GM18520 (cell line): ENCODE data around the gene POLR3K.

Source experiments
- ATAC-seq: cut with Tn5 transposase; IDR thresholded peaks from one replicate; pipeline ENCODE4 v1.9.1; 2021; ENCODE audit not compliant: unreplicated experiment

Gene POLR3K

GRCh38 chr16:53346-54236 is at the start of gene POLR3K, which contains the start of gene SNRNP25:
POLR3K (minus strand) TSS chr16:53608; CDS start chr16:53586, 22 bp downstream.
SNRNP25 (plus strand) TSS chr16:53828; CDS start chr16:54017, 189 bp downstream.
- ATAC-seq, result peak; percentile 96

DNA sequence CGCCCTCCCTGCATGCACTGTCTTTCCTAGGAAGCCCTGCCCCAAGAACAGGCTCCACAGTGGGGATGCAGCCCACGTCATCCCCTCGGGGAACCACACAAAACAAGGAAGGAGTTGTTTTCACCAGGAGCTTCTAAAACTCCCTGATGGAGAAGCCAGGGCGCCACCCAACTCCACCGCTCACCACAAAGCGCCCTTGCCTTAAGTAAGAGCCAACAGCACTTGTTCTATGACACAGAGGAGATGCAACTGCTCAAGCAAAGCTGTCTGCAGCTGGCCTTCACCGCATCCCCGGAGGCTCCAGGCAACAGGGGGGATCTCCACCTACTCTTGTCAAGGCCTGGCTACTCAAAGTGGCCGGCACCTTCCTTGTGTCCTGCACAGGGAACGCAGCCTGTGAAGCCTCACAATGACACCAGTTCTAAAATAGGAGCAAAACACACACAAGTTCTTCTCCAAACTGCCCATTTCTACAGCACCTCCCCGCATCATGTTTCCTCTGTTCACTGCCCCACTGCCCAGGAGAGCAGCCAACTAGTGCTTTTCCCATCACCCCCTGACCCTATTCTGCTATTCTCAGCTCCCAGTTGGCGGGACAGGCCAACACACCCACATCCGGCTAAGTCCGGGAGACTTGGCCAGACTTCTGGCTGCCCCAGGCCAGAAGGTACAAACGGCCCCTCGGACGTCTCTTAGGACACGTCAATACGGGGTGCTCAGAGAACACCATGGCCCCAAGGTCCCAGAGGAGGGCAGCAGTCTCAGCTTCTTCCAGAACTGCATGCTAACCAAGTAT is 48.9 kb upstream of the POLR3K start:
- no peak for ATAC-seq

- no peak for ATAC-seq
Measured at GRCh38 chr16:101586-101985, 48.2 kb upstream of the POLR3K start.

DNA sequence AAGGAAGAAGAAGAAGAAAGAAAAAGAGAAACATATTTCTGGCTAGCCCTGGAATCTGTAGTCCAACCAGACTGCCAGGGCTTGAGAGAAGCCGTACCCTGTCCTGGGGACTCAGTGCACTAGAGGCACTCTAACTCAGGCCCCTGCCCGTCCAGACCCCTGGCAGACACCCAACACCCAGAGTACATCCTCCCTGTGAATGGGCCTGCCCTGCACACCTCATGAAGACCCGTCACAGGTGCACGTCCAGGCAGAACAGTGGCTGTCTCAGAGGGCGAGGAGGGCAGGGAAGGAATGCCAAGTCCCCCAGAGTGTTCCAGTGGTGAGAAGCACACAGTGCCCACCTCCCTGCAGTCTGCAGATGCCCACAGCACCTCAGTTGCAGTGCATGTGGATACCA is 47.6 kb upstream of the POLR3K start:
- no peak for ATAC-seq

- no peak for ATAC-seq
Measured at GRCh38 chr16:97822-98221, 44.4 kb upstream of the POLR3K start.

DNA sequence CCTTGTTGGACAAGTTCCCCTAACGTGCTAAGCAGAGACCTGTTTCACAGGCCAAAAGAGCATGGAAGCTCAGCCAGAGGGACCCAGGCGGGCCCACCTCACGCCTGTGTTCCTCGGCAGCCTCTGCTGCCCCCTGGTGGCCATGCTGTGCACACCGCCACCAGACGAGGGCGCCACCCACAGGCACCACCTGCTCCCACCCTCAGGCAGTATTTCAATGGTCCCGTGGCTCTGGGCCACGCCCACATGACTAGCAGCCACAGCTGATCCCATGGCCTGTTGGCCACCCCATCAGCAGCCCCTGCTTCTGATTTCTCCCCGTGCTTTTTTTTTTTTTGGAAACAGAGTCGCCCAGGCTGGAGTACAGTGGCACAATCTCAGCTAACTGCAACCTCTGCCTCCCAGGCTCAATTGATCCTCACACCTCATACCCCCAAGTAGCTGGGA is 43.5 kb upstream of the POLR3K start:
- no peak for ATAC-seq

- ATAC-seq, result no peak
Measured at GRCh38 chr16:94918-95265, 41.5 kb upstream of the POLR3K start.

DNA sequence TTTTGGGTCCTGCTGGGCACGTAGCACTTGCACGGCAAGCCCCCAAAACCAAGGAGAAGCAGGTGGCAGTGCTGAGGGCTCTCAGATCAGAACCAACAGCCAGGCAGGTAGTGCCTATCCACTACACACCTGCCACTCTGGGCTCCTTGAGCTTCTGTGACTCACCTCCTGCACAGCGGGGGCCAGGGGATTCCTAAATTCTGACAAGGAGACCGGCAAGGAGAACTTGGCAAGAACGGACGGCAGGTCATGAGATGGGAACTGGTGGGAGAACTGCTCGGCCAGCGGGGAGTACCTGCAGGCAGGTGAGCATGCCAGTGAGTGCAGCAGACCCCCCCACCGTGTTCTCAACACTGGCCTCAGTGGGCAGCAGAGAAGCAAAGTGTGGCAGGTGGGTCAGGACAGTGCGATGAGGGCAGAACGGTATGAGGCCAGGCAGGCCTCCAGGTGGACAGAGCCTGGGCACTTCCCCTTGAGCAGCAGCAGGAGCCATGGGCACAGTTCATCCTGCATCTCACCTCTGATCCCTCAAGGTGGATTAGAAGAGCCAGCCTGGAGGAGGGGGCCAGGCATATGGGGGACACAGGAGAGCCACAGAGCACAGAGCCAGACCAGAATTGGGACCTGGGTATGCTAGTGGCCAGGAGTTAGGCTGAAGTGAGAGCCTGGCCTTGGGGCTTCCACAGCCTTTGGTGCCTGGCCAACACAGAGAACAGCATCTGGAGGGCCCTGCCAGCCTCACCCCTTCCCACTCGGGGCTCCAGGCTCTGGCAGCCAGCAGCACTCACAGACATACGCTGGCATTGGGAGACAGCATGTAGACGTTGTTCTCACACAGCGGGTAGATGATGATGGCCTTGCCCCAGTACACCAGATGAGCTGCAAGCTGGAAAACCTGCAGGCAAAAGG is 39.3 kb upstream of the POLR3K start:
- ATAC-seq, result no peak

- ATAC-seq, result no peak
Measured at GRCh38 chr16:91484-91883, 38.1 kb upstream of the POLR3K start.

DNA sequence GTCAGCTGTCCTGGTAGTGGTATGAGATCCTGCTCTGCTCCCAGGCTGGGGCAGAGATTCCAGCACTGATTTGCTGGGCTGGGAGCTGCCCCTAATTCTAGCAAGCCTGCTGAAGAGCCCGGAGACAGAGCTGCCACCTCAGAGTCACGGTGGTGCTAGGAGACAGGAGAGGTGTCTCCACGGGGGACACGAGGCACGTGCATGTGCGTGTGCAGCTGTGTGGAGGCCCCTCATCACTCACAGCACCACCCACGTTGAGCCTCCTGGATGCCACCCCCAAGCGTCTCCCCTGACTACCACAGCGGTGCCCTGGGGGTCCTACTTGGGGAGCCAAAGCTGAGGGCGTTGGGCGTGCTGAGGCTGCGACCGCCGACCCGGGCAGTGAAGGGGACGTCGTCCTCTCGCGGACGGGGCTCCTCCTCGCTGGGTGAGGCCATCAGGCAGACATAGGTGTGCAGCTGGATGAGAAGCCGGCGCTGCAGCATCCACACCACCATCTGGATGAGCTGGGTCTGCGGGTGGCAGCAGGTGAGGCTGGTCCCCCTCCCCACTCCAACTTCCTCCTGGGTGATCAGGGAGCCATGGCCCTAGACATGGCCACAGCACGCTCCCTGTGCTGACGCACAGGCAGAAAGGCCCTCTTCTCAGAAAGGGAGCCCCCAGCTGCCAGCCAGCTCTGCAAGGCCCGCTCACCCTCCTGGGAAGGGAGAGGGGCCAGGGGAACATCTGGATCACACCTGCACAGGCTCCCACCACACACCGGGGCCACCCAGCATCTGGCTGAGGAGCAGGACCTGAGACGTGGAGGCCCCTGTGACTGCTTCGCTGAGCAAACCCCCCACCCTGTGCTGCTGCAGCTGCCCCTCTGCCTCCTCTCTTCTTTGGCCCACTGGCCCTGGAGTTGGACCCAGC is 36.2 kb upstream of the POLR3K start:
- ATAC-seq, result no peak

- no peak for ATAC-seq
Measured at GRCh38 chr16:88613-89012, 35.2 kb upstream of the POLR3K start.

- no peak for ATAC-seq
Measured at GRCh38 chr16:86483-86952, 33.1 kb upstream of the POLR3K start.

GRCh38 chr16:85865-86264 is 32.5 kb upstream of the POLR3K start:
- ATAC-seq, result no peak

DNA sequence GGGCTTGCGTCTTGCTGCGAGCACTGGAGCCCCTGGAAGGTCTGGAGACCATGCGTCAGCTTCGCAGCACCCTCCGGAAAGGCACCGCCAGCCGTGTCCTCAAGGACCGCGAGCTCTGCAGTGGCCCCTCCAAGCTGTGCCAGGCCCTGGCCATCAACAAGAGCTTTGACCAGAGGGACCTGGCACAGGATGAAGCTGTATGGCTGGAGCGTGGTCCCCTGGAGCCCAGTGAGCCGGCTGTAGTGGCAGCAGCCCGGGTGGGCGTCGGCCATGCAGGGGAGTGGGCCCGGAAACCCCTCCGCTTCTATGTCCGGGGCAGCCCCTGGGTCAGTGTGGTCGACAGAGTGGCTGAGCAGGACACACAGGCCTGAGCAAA is 32.0 kb upstream of the POLR3K start:
- ATAC-seq, result no peak

DNA sequence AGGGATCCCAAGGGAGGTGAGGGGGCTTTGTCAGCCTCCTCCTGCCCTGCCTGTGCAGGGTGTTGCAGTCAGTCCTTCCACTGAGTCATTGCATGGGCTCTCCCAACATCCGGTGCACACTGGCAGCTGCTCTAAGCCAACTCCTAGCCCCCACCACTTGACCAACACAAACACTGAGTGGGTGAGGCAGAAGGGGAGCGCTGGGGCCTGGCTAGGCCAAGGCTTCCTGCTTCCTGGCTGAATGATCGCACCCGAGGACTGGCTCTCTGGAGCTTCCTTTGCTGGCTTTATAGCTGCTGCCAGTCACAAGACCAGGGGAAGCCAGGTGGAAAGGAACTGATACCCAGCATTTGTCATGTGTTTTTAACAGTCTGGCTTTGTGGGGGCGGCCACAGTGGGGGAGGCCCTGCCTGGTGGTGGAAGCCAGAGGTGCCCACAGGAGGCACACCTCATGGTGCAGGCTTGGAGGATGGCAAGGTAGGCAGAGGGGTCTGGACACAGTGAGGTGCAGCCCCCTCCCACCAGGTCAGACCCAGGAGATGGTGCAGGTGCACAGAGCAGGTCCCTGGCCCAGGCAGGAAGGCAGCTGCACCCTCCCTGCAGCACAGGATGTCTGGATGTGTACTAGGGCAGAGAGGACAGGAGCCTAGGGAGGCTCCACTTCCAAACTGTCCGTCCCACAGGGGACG is 31.5 kb upstream of the POLR3K start:
- peak; percentile 54 for ATAC-seq

- ATAC-seq, result no peak
Measured at GRCh38 chr16:83781-84615, 30.6 kb upstream of the POLR3K start.

GRCh38 chr16:83060-83603 is 29.7 kb upstream of the POLR3K start:
- no peak for ATAC-seq
